Hematopoietic multipotent progenitor cell treated with erythropoietin and hydrocortisone succinate and interleukin-3 and kit ligand, for 17 days (in vitro differentiated cells): ENCODE results near the gene HDLBP.

Experiments used
- DNase-seq: peaks from one replicate; pipeline ENCODE4 v3.0.0-alpha.2; 2015; ENCODE audit warnings: low spot score

HDLBP gene

GRCh38 chr2:241315093-241315878 lies at the start of gene HDLBP:
HDLBP (minus strand) TSS chr2:241315672; CDS start chr2:241266869, 48,803 bp downstream.
- peak; percentile 99 for DNase-seq

GRCh38 chr2:241364781-241365180 lies 49.3 kb upstream of the HDLBP start:
- no peak for DNase-seq

GRCh38 chr2:241363426-241363825 lies 48.0 kb upstream of the HDLBP start:
- DNase-seq = no peak

- DNase-seq = no peak
These were observed 44.1 kb upstream of the HDLBP start for GRCh38 chr2:241359481-241360045.

- no peak for DNase-seq
These were observed 43.0 kb upstream of the HDLBP start for GRCh38 chr2:241358470-241358869.

- DNase-seq = peak; percentile 18
These were observed 42.1 kb upstream of the HDLBP start for GRCh38 chr2:241357531-241357930.

- DNase-seq = no peak
These were observed 41.4 kb upstream of the HDLBP start for GRCh38 chr2:241356871-241357260.

GRCh38 chr2:241355983-241356870 lies 40.8 kb upstream of the HDLBP start, which contains the start of gene FARP2:
FARP2 (plus strand) TSS chr2:241356285; CDS start chr2:241373108, 16,823 bp downstream.
- peak; percentile 100 for DNase-seq

- DNase-seq = peak; percentile 91
These were observed 39.5 kb upstream of the HDLBP start for GRCh38 chr2:241354668-241355658.

- no peak for DNase-seq
These were observed 36.8 kb upstream of the HDLBP start for GRCh38 chr2:241352227-241352626.

GRCh38 chr2:241351640-241352031 lies 36.2 kb upstream of the HDLBP start:
- DNase-seq = no peak

- DNase-seq = no peak
These were observed 35.6 kb upstream of the HDLBP start for GRCh38 chr2:241350878-241351639.

GRCh38 chr2:241350530-241350877 lies 35.0 kb upstream of the HDLBP start:
- no peak for DNase-seq

GRCh38 chr2:241349941-241350340 lies 34.5 kb upstream of the HDLBP start:
- DNase-seq = no peak

- DNase-seq = no peak
These were observed 29.6 kb upstream of the HDLBP start for GRCh38 chr2:241344925-241345651.

- no peak for DNase-seq
These were observed 25.2 kb upstream of the HDLBP start for GRCh38 chr2:241340631-241341163.

- DNase-seq = no peak
These were observed 24.6 kb upstream of the HDLBP start for GRCh38 chr2:241339839-241340630.

- no peak for DNase-seq
These were observed 19.3 kb upstream of the HDLBP start for GRCh38 chr2:241334813-241335212.

- no peak for DNase-seq
These were observed 15.1 kb upstream of the HDLBP start for GRCh38 chr2:241330616-241330981.
